RPMI8226 (cell line): Measurements from ENCODE around the gene NDUFAB1.
"Not testable (repeated sequence)": the region's sequence is repeated elsewhere in the genome, so short reads cannot be mapped to it uniquely, and the experiment has no call there.

ENCODE experiments used
- DNase-seq: peaks from one replicate; pipeline ENCODE4 v3.0.0-alpha.2; 2015

The NDUFAB1 gene

GRCh38 chr16:23595951-23596720 is at the start of gene NDUFAB1:
TSS of gene NDUFAB1 (minus strand) at chr16:23596316. CDS start at chr16:23596290, 26 bp downstream.
- DNase-seq = peak; percentile 97

- peak; percentile 7 for DNase-seq
Observed at GRCh38 chr16:23642246-23642774, 46.2 kb upstream of the NDUFAB1 start.

- DNase-seq = peak; percentile 98
Observed at GRCh38 chr16:23640931-23641765, 45.0 kb upstream of the NDUFAB1 start, which contains the start of the genes DCTN5 and PALB2. TSS of gene DCTN5 (plus strand) at chr16:23641466. CDS start at chr16:23641543, 77 bp downstream. TSS of gene PALB2 (minus strand) at chr16:23641310. CDS start at chr16:23641157, 153 bp downstream.

- peak; percentile 13 for DNase-seq
Observed at GRCh38 chr16:23640615-23640930, 44.5 kb upstream of the NDUFAB1 start.

- DNase-seq = no peak
Observed at GRCh38 chr16:23635958-23636357, 39.8 kb upstream of the NDUFAB1 start.

GRCh38 chr16:23634461-23635036 is 38.4 kb upstream of the NDUFAB1 start:
- DNase-seq = no peak

- not testable (repeated sequence) for DNase-seq
Observed at GRCh38 chr16:23631874-23632273, 35.8 kb upstream of the NDUFAB1 start.

GRCh38 chr16:23629516-23629915 is 33.4 kb upstream of the NDUFAB1 start:
- no peak for DNase-seq

- DNase-seq = no peak
Observed at GRCh38 chr16:23624092-23624491, 28.0 kb upstream of the NDUFAB1 start.

GRCh38 chr16:23615805-23616204 is 19.7 kb upstream of the NDUFAB1 start:
- no peak for DNase-seq

GRCh38 chr16:23611936-23612335 is 15.8 kb upstream of the NDUFAB1 start:
- no peak for DNase-seq

- DNase-seq = not testable (repeated sequence)
Observed at GRCh38 chr16:23610905-23611304, 14.8 kb upstream of the NDUFAB1 start.

GRCh38 chr16:23609929-23610328 is 13.8 kb upstream of the NDUFAB1 start:
- no peak for DNase-seq

GRCh38 chr16:23608194-23608593 is 12.1 kb upstream of the NDUFAB1 start:
- DNase-seq = no peak

GRCh38 chr16:23607726-23608125 is 11.6 kb upstream of the NDUFAB1 start:
- DNase-seq = no peak

- peak; percentile 34 for DNase-seq
Observed at GRCh38 chr16:23597003-23597756, 1.1 kb upstream of the NDUFAB1 start.

- DNase-seq = no peak
Observed at GRCh38 chr16:23595246-23595950, 718 bp downstream of the NDUFAB1 start.

- DNase-seq = no peak
Observed at GRCh38 chr16:23594186-23594585, 1.9 kb downstream of the NDUFAB1 start.

- no peak for DNase-seq
Observed at GRCh38 chr16:23590181-23590580, 5.9 kb downstream of the NDUFAB1 start.

- DNase-seq = no peak
Observed at GRCh38 chr16:23587726-23588125, 8.4 kb downstream of the NDUFAB1 start.

- DNase-seq = no peak
Observed at GRCh38 chr16:23584186-23585076, 11.7 kb downstream of the NDUFAB1 start.
